Cerebellar nuclear complex (tissue), 1 donor: ENCODE results near the gene SLC9A8.
"Not testable (repeated sequence)": the region's sequence is repeated elsewhere in the genome, so short reads cannot be mapped to it uniquely, and the experiment has no call there.

Source experiments
- DNase-seq, 2 experiments: peaks; one replicate each; lab custom pipeline; 2025; lab: John Stamatoyannopoulos, UW

The SLC9A8 gene

DNA sequence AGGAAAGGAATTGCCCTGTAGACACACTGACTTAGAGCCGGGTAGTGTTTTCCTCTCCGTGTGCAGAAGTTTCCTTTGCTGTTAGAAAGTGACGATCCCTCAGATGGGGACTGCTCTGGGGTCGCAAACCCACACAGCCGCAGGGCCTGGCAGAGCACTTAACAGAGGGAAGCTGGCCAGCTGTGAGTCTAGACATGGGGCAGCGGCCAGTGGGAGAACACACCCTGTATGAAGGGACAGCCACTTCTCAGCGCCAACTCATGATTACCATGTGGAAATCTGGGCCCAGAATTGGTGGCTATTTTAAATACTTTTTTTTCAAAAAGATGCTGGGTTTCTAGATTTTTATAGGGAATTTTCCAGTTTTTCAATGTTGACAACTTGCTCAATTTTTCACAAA is 39.4 kb downstream of the SLC9A8 start:
- DNase-seq = no peak

DNA sequence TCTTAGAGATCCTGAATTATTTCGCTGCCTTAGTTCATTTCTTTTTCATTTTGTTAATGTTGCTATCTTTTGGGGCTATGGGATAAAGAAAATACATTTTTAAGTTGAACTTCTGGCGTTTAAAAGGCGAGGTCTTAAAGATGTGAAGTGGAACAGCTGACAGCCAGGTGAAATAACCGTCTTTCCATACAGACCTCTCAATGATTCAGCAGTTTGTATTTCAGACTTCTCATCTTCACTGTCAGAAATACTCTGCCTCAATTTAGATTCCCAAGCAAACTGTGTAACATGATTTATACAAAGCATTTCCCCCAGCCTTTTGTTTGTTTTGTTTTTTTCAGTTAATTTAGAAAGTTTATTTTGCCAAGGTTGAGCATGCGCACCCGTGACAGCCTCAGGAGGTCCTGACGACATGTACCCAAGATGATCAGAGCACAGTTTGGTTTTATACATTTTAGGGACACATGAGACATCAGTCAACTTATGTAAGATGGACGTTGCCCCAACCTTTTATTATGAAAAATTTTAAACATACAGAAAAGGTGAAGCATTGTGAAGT is 40.0 kb downstream of the SLC9A8 start:
- DNase-seq = no peak

DNA sequence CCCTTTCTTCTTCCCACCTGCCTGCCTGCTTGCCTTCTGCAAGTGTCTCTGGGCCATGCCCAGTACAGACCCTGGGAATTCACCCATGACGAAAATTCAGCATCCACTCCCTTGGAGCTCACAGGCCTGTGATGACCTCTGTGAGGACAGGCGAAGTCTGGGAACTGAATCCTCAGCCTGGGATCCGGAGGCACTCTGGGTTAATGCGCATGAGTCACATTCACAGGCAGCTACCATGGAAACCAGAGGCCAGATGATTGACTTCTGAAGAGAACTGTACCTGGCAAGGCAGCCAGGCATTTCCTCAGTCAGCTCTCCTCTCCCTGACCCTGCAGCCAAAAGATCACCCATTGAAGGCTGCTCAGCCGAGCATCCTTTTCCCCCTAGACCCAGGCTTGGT is 41.0 kb downstream of the SLC9A8 start:
- DNase-seq = peak in 1 of 2 experiments; percentile 39

- no peak for DNase-seq
Measured at GRCh38 chr20:49854190-49854875, 41.7 kb downstream of the SLC9A8 start.

DNA sequence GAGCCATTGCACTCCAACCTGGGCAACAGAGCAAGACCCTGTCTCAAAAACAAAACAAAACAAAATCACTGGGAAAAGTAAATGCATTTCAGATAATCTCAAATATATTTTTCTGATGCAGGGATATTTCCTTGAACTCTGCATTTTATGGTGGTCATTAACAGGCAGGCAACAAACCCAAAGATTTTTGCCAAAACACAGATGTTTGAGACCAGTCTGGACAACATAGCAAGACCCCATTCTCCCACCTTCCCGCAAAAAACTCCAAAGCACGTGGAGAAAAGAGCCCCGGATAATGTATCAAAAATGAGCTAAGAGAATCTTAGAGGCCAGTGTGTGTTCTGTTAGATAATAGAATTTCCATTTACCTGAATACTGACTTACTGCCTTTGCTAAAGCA is 44.3 kb downstream of the SLC9A8 start:
- no peak for DNase-seq

GRCh38 chr20:49858076-49858585 is 45.5 kb downstream of the SLC9A8 start:
- no peak for DNase-seq

- DNase-seq = peak; percentile 88 to 92
Measured at GRCh38 chr20:49859011-49859410, 46.4 kb downstream of the SLC9A8 start.

DNA sequence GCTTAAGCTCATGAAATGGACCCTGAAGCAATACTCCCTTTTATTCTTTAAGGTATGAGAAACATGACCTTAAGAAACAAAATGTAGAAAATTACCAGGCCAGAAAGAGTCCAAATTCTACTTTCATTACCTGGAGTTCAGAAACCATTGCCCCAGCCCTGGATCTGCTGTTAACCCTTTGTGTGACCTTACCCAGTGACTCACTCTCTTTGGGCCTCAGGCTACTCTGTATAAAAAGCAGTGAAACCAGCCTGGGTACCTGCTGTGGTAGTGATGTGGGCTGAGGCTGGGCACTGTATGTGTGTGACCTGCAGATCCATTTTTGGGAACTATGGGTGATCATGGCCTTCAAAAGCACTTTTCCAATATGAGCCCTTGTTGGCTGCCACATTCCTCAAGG is 47.2 kb downstream of the SLC9A8 start:
- DNase-seq = no peak

GRCh38 chr20:49861232-49861631 is 48.6 kb downstream of the SLC9A8 start:
- not testable (repeated sequence) for DNase-seq

DNA sequence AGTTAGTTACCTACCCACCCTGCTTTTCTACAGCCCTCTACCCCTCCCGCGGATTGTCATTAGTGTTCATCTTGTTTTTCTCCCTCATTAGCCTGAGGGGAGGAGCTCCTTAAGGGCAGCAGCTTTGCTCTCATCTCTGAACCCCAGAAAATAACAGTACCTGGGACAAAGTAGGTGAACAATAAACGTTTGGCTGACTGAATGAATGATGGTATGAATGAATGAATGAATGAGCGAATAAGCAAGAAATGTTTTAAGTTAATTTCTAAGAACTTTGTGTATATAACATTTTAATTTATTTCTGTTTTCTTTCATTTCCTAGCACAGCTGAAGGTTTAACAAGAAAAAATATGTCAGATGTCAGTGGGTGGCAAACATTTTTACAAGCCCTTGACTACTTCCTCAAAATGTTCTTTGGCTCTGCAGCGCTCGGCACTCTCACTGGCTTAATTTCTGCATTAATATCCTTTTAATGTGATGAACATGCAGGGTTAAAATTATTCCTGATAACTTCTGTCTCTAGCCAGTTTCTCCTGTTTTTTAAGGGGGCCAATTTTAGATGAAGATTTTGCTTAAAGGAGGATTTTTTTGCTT is 50.1 kb downstream of the SLC9A8 start:
- no peak for DNase-seq

DNA sequence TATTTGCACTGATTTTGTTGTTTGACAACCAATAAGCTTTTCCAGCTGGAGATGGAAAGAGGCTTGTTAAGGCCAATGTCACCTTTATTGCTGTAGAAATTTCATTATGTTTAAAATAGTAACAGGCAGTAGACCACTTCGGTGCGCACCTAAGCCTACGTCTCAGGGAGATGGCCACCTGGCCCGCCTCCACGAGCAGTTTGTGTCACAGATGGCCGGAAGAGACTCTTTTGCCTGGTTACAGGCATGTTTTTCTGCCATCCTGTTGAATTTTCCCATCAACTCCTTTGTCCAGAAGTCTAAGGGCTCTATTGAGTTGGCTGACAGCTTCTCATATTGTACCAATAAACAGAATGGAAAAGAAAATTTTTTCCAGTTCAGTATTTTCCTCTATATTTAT is 51.0 kb downstream of the SLC9A8 start:
- peak; percentile 20 to 73 for DNase-seq

DNA sequence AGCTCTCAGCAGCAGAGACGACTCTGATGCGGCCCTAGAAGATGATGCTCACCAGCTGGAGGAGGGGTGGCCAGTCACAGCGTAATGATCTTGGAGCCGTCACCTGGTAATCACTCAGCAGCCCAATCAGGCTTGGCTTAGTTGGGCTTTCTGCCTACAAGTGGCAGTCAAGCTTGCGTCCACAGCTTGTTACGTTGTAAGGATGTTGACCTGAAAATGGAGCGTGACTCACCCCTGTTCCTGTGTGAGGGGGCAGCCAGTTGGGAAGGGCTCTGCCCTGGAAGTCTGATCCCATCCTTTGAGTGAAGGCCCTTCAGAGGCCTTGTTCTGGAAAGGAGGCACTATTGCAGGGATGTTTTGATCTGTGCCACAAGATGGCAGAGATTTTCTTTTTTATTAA is 52.9 kb downstream of the SLC9A8 start:
- no peak for DNase-seq

DNA sequence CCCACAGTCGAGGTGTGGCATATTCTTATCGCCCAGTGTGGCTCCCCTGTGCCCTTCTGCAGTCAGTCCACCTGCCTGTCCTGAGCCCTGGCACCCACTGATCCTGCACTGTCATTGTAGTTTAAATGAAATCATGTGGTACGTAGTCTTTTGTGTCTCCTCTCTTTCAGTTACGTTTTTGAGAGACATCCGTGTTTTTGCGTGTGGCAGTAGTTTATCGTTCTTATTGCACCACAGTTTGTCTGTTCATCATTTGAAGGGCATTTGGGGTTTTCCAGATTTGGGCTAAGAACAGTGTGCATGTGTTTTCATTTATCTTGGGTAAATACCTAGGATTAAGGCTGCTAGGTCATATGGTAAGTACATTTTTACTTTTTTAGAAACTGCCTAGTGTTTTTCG is 53.4 kb downstream of the SLC9A8 start:
- no peak for DNase-seq

GRCh38 chr20:49867453-49868215 is 55.0 kb downstream of the SLC9A8 start:
- DNase-seq = no peak

DNA sequence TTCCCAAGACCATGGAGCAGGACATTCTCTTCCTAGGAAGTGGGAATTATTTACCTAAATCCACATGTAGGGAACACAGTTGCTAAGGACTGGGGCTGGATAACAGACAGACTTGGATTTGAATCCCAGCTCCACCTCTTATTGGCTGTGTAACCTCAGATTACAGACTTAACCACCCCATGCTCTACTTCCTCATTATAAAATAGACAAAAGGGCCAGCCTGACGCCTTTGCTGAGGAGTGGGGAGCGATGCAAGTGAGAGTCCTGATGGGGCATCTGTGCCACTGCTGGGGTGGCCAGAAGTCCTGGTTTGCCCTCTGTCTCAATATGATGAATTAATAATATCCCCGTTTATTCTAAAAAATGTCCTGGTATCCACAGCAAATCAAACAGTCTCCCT is 55.9 kb downstream of the SLC9A8 start:
- DNase-seq = no peak

GRCh38 chr20:49868964-49869363 is 56.3 kb downstream of the SLC9A8 start:
- DNase-seq = no peak

DNA sequence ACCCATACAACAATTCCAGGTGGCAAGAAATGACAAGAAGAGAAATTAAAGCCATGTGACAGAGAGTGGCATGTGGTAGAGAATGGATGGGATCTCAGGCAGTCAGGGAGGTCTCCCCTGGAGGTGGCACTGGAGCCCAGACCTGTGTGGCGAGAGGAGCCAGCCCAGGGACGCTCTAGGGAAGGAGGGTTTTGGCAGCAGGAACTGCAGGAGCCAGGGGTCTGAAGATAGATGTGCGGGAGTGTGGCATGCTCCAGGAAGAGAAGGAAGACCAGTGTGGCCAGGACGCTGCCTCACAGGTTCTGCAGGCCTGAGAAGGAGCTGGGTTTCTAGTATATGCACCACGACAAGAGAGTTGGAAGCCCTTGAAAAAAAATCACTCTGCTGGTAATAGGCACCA is 57.6 kb downstream of the SLC9A8 start:
- DNase-seq = no peak

DNA sequence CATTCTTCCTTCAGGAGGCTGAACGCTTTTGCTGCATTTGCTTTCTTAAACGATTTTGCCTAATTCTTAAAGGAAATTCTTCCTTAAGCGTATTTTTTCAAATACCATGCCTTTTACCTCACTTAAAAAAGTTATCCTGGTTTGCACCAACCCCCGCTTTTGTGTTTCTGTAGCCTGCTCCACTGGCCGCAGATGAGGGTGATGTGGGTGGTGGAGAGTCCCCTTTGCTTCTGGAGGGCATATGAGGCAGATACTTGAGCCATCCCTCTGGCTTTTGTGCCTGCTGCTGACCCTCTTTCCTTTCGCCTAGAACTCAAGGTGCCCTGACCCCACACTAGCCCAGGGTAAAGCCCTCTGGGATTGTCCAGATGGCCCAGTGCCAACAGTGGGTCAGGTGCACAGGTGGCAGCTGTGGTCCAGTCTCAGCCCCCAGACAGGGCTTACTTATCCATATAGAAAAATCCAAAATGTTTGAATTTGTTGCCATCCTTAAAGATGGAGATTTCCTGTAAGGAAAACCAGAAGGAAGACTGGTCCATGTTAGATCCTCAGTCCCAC is 58.8 kb downstream of the SLC9A8 start:
- no peak for DNase-seq

- DNase-seq = no peak
Measured at GRCh38 chr20:49872056-49872455, 59.4 kb downstream of the SLC9A8 start.

DNA sequence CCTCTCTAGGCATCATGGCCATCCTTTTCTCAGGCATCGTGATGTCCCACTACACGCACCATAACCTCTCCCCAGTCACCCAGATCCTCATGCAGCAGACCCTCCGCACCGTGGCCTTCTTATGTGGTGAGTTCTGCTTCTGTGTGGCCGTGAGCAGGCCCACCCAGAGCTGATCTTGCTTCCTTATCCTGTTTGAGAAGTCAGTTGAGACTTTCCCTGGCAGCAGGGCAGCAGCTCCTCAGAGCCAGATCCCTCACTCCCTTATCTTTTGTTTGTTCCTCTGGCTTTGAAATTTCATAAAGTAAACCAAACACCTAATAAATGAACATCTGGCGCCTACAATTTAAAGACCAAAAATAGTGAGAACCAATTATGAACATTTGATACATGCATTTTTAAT is 62.1 kb downstream of the SLC9A8 start:
- no peak for DNase-seq

DNA sequence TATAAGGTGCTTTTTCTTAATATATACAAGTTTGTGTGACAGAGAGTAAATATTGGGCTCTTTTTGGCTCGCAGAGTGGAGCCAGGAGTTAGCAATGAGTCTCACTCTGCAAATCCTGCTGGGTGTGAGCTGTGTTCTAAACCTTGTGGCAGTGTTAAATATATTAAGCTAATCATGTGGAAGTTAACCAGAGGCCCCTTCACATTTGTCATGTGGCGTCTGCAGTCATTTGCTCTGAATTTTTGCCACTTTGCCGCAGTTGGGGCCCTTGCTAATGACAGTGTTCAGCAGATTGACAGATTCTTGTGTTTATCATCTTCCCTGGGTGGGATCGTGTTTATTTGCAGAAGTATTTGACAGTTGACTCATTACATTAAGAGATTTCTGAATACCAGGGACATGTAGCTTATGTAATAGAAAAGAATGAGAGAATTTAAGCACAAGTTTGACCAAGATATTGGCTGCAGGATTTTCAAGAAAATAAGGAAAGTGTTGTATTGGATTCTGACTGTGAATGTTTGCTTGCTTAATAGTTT is 64.8 kb downstream of the SLC9A8 start:
- no peak for DNase-seq

GRCh38 chr20:49878977-49879376 is 66.3 kb downstream of the SLC9A8 start:
- no peak for DNase-seq
